Measurements from ENCODE around the gene GTF3C5.
A peak's percentile ranks its signal among the peaks of the same experiment; 100 is the strongest.

GTF3C5 gene

GRCh38 chr9:133086894-133087293 is 56.1 kb downstream of the GTF3C5 start:
- TF ChIP-seq, protein P1, sequence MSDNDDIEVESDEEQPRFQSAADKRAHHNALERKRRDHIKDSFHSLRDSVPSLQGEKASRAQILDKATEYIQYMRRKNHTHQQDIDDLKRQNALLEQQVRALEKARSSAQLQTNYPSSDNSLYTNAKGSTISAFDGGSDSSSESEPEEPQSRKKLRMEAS (IDR thresholded peaks at IDR 0.05; ENCODE audit: low read depth, low read length): no peak
- TF ChIP-seq POLR2A (IDR thresholded peaks at IDR 0.05; ENCODE audit: extremely low read depth, insufficient read length): no peak
- TF ChIP-seq, protein P2, sequence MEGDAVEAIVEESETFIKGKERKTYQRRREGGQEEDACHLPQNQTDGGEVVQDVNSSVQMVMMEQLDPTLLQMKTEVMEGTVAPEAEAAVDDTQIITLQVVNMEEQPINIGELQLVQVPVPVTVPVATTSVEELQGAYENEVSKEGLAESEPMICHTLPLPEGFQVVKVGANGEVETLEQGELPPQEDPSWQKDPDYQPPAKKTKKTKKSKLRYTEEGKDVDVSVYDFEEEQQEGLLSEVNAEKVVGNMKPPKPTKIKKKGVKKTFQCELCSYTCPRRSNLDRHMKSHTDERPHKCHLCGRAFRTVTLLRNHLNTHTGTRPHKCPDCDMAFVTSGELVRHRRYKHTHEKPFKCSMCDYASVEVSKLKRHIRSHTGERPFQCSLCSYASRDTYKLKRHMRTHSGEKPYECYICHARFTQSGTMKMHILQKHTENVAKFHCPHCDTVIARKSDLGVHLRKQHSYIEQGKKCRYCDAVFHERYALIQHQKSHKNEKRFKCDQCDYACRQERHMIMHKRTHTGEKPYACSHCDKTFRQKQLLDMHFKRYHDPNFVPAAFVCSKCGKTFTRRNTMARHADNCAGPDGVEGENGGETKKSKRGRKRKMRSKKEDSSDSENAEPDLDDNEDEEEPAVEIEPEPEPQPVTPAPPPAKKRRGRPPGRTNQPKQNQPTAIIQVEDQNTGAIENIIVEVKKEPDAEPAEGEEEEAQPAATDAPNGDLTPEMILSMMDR (IDR thresholded peaks at IDR 0.05; ENCODE audit: low read depth, low read length): no peak
- no peak overlapping the region for H3K4me3 ChIP-seq (ENCODE audit: low read depth, low read length)
- DNase-seq (ENCODE audit: low read depth): no peak

DNA sequence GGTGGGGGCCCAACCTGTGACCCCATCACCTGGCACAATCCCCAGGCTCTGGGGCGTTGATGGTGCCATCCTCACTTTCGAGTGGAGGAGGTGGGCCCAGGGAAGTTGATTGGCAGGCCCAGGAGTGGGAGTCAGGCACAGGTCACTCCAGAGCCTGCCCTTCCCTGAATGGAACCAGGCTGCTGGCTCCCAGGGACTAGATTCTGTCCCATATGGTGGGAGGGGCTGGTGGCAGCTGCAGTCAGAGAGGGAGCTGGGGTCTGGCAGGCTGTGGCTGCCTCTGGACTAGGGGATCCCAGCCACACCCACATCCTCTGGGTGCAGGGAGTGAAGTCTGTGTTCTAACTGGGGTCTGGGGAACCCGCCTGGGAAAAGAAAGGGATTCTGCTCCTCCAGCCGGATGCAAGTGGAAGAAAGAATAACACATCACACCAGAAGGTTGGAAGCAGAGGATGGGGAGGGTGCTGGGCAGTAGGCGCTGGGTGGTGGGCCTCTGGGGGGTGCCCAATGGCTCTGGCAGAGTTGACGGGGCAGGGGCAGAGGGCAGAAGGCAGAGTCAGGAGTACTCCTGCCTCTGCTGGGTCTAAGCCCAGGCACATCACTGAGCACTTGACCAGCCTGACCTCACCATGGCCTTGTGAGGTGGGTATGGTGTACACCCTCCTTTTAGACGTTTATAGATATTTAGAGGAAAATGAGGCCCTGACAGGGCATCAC is 56.8 kb downstream of the GTF3C5 start:
- no peak overlapping the region for H3K4me3 ChIP-seq (ENCODE audit: low read depth, low read length)
- TF ChIP-seq, protein P2 (IDR thresholded peaks at IDR 0.05; ENCODE audit: low read depth, low read length): no peak
- TF ChIP-seq POLR2A (IDR thresholded peaks at IDR 0.05; ENCODE audit: extremely low read depth, insufficient read length) (no peak), MYC (IDR thresholded peaks at IDR 0.05; ENCODE audit: low read depth, low read length) (no peak)
- TF ChIP-seq, protein P1 (IDR thresholded peaks at IDR 0.05; ENCODE audit: low read depth, low read length): no peak
- DNase-seq (ENCODE audit: low read depth): no peak

- H3K4me3 ChIP-seq (ENCODE audit: low read depth, low read length): no peak overlapping the region
- TF ChIP-seq MYC (IDR thresholded peaks at IDR 0.05; ENCODE audit: low read depth, low read length) (no peak), POLR2A (IDR thresholded peaks at IDR 0.05; ENCODE audit: extremely low read depth, insufficient read length) (no peak)
- TF ChIP-seq, protein P2 (IDR thresholded peaks at IDR 0.05; ENCODE audit: low read depth, low read length): no peak
- TF ChIP-seq, protein P1 (IDR thresholded peaks at IDR 0.05; ENCODE audit: low read depth, low read length): no peak
- DNase-seq (ENCODE audit: low read depth): no peak
These were observed 57.5 kb downstream of the GTF3C5 start for GRCh38 chr9:133088146-133088750.

- DNase-seq (ENCODE audit: low read depth): no peak
- no peak overlapping the region for H3K4me3 ChIP-seq (ENCODE audit: low read depth, low read length)
These were observed 58.0 kb downstream of the GTF3C5 start for GRCh38 chr9:133088756-133089155.

DNA sequence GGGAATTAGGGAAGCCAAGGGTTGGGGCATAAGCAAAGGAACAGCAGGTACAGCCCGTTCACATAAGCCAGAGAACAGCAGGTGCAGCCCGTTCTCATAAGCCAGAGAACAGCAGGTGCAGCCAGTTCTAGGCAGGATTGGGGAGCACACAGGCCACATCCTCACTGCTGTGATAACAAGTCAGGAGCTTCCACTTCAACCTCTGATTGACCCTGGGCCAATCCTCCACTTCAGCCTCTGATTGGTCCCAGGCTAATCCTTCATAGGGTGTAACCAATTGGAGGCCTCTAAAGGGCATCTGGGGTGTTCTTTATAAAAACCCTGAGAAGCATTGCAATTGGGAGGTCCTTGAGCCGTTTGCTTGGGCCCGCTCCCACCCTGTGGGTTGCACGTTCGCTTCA is 58.5 kb downstream of the GTF3C5 start:
- TF ChIP-seq POLR2A (IDR thresholded peaks at IDR 0.05; ENCODE audit: extremely low read depth, insufficient read length) (no peak), MYC (IDR thresholded peaks at IDR 0.05; ENCODE audit: low read depth, low read length) (no peak)
- TF ChIP-seq, protein P2 (IDR thresholded peaks at IDR 0.05; ENCODE audit: low read depth, low read length): no peak
- TF ChIP-seq, protein P1 (IDR thresholded peaks at IDR 0.05; ENCODE audit: low read depth, low read length): no peak
- peak; percentile 20 for DNase-seq (ENCODE audit: low read depth)
- no peak overlapping the region for H3K4me3 ChIP-seq (ENCODE audit: low read depth, low read length)

More at GRCh38 chr9:133088756-133089155, 58.0 kb downstream of the GTF3C5 start:
- TF ChIP-seq POLR2A (IDR thresholded peaks at IDR 0.05; ENCODE audit: extremely low read depth, insufficient read length): no peak
- no peak for TF ChIP-seq MYC (IDR thresholded peaks at IDR 0.05; ENCODE audit: low read depth, low read length)
- TF ChIP-seq, protein P2 (IDR thresholded peaks at IDR 0.05; ENCODE audit: low read depth, low read length): no peak
- TF ChIP-seq, protein P1 (IDR thresholded peaks at IDR 0.05; ENCODE audit: low read depth, low read length): no peak
